WTC11 (cell line): ENCODE results near the gene ZNF74.

Experiments used
- ATF2 ChIP-seq: sonication (generic); formaldehyde crosslinking; IDR thresholded peaks from 2 replicates; pipeline ENCODE4 v1.8.1; 2022; ENCODE audit warnings: low read depth, missing genetic modification reagents, borderline replicate concordance
- CREB1 ChIP-seq: sonication (generic); formaldehyde crosslinking; IDR thresholded peaks from 2 replicates; pipeline ENCODE4 v1.8.0; 2023; ENCODE audit warnings: mild to moderate bottlenecking, missing genetic modification reagents
- CTCF ChIP-seq: fragments of 200-600 bp; IDR thresholded peaks from 2 replicates; pipeline ENCODE4 v1.8.0; 2022; ENCODE audit warnings: antibody characterized with exemption
- E2F1 ChIP-seq: sonication (generic); formaldehyde crosslinking; IDR thresholded peaks from 2 replicates; pipeline ENCODE4 v1.8.0; 2022; ENCODE audit warnings: mild to moderate bottlenecking, missing genetic modification reagents
- FOXP4 ChIP-seq: sonication (generic); formaldehyde crosslinking; IDR thresholded peaks from 2 replicates; pipeline ENCODE4 v1.8.0; 2022; ENCODE audit warnings: mild to moderate bottlenecking, missing genetic modification reagents
- IRF1 ChIP-seq: sonication (generic); formaldehyde crosslinking; IDR thresholded peaks from 2 replicates; pipeline ENCODE4 v1.8.0; 2023; ENCODE audit warnings: missing genetic modification reagents
- JUN ChIP-seq: sonication (generic); formaldehyde crosslinking; IDR thresholded peaks from 2 replicates; pipeline ENCODE4 v1.8.0; 2023; ENCODE audit warnings: mild to moderate bottlenecking, missing genetic modification reagents
- NFATC4 ChIP-seq: fragments of 250-450 bp; sonication (Bioruptor Pico); IDR thresholded peaks from 2 replicates; pipeline ENCODE4 v1.9.0; 2021; ENCODE audit warnings: mild to moderate bottlenecking
- NR1H2 ChIP-seq: sonication (generic); formaldehyde crosslinking; IDR thresholded peaks from 2 replicates; pipeline ENCODE4 v1.9.0; 2021; ENCODE audit warnings: mild to moderate bottlenecking, moderate library complexity, missing genetic modification reagents
- TP53 ChIP-seq: sonication (generic); formaldehyde crosslinking; IDR thresholded peaks from 2 replicates; pipeline ENCODE4 v1.8.1; 2023; ENCODE audit warnings: mild to moderate bottlenecking, missing genetic modification reagents
- ZNF263 ChIP-seq: sonication (generic); formaldehyde crosslinking; IDR thresholded peaks from 2 replicates; pipeline ENCODE4 v1.8.1; 2022; ENCODE audit warnings: low read depth, mild to moderate bottlenecking, moderate library complexity, missing genetic modification reagents
- ZSCAN18 ChIP-seq: fragments of 250-450 bp; sonication (Bioruptor Pico); IDR thresholded peaks from 2 replicates; pipeline ENCODE4 v2.1.2; 2022; ENCODE audit warnings: mild to moderate bottlenecking, moderate library complexity

- TF ChIP-seq ATF2 (no peak), IRF1 (CRISPR knock-in tag) (no peak), ZSCAN18 (no peak), CTCF (no peak), FOXP4 (CRISPR knock-in tag) (no peak), CREB1 (CRISPR knock-in tag) (no peak), JUN (CRISPR knock-in tag) (no peak), E2F1 (no peak), NR1H2 (CRISPR knock-in tag) (no peak), NFATC4 (CRISPR knock-in tag) (no peak), TP53 (CRISPR knock-in tag) (no peak), ZNF263 (no peak)
Measured at GRCh38 chr22:20436307-20436767, 42.4 kb downstream of the ZNF74 start.
